Islet precursor cell (in vitro differentiated cells): ENCODE results near the gene BIN1.
A peak's percentile ranks its signal among the peaks of the same experiment; 100 is the strongest.

Source experiments
- DNase-seq: peaks from one replicate; pipeline ENCODE4 v3.0.0-alpha.2; 2018

BIN1 gene

DNA sequence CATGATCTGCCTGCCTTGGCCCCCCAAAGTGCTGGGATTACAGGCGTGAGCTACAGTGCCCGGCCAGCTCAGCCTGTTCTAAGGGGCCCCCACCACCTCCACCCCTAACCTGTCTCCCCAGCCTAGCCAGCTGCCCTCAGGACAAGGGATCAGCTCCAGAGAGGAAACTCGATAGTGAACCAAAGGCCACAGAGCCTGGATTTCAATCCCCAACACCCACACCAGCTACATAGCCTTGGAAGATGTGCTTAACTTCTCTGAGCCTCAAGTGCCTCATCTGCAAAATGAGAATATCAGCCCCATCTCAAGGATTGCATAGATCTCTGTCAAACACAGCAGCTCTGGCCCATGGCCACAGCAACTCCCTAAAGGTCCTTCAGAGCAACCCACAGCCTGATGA, 32.0 kb downstream of the BIN1 start:
- no peak for DNase-seq

DNA sequence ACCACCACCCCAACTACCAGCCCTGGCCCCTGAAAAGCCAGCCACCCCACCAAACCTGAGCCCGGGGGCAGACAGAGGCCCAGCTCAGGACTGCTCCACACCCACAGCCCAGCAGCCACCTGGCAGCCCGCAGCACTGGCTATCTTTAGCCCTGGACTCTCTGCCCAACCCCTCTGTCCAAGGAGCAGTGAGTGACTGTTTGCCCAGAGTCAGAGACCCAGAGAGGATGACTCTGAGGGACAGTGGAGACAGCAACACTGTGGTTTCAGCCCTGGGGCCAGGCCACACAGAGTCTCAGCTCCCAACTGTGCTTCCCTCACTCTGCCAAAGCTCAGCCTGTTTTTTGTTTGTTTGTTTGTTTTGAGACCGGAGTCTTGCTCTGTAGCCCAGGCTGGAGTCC, 32.6 kb downstream of the BIN1 start:
- no peak for DNase-seq

DNA sequence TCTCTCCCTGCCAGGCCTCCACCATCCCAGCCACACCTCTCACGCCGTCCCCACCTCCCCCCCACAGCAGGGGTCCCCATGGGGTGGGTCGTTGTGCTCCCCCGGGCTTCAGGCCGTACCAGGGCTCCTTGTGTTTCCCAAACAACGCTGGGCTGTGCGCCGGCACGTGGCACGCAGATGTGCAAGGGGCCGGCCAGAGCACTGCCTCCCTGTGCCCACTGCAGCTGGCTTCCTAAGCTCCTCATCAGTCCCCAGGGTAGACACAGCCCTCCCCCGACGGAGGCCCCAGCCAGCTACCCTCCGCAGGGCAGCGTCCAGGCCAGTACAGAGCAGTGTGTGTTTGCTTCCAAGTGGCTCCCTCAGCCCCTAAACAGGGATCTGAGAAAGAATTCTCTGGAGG, 34.0 kb downstream of the BIN1 start:
- DNase-seq, result no peak

DNA sequence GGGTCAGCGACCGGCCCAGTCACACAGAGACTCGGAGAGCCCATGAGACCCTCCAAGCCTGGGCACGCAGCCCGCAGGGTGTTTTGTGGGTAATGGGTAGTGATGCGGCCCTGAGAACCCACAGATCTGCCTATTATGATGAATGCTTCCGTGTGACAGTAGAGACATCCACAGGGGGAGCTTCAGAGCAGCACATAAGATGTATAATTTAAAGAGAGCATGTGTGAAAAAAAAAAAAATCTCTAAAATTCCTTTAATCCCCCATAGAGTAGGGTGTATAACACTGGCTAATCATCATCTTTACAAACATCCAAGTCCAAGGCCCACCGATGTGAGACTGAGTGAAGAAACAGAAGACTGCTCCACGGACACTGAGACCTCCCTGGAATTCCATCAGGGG, 34.6 kb downstream of the BIN1 start:
- DNase-seq, result no peak

DNA sequence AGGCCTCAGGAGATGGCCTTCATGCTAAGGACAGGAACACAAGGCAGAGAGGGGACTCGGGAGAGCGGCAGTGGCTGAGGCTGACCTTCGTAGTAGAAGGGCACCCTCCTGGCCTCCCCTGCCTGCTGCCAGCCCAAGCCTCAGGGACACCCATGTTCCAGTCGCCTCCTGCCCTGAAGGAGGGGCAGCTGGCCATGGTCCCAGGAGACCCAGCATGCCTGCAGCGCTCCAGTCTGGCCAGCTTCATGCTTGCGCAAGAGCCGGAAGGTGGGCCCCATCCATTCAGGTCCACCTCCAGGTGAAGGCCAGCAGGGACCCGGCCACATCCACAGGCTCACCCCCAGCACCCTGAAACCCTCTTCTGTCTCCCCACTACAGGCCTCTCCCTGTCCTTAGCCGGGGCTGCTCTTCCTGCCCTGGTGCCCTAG, 35.0 kb downstream of the BIN1 start:
- DNase-seq, result no peak

DNA sequence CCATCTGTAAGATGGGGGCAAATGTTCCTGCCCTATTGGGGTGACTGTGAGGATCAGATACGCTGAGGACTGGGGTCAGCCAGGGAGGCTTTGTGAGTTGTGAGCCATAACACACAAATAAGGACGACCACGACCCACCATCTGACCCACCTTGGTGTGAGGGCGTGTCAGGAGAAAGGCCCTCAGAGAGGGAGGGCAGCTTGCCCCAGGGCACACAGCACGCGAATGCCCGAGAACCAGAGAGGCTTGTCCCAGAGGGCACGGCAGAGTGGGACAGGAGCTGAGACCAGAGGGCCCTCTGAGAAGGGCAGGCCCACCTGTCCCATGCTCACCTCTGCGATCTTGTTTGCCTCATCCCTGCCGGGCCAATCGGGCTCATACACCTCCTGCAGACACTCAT, 36.7 kb downstream of the BIN1 start:
- no peak for DNase-seq

DNA sequence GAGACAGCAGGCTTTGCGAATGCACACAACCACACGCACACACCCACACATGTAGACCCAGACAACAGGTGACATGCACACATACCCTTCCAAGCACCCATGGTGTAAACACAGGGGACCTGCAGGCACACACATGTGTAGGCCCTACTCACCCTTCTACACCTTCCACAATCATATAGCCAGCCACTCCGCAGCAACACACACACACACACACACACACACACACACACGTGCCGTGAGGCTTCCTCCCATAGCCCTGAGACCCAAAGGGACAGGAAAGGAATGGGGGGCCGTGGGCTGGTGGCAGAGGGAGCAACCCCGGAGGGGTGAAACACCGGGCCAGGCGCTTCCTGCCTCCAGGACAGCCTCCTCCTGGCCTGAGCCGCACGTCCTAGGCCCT, 37.4 kb downstream of the BIN1 start:
- DNase-seq, result no peak

DNA sequence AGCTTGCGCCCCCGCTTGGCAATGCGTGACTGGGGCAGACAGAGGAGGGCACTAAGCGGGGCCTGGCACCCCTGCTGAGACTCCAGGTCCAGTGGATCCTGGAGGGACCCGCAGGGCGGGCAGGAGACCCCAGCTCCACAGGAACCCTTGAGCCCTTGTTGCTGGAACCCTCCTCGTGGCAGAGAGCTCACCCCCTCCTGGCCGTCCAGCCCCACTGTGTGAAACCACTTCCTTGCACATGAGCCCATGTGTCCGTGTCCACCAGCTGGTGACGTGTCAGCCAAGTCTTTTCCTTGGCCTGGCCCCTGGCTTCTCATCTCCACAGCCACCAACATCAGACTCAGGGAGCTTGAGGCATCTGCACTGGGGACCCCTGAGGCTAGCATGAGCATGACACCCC, 38.0 kb downstream of the BIN1 start:
- no peak for DNase-seq

DNA sequence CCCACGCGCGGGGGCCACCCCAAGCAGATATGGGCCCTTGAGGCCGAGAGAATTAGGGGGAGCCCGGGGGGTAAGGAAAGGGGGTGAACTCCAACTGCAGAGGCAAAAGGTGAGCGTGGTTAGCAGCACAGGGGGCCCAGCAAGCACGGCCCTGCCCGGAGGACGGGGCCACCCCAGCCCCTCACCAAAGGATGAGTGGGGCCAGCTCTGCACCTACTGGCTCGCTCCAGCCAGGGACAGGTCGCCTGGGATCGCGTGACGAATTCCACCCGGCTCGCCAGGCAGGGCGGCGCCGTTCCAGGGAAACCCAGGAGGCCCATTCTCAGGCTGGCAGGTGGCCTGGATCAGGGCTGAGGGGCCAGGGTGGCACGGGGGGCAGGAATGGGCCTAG, 38.6 kb downstream of the BIN1 start:
- no peak for DNase-seq

DNA sequence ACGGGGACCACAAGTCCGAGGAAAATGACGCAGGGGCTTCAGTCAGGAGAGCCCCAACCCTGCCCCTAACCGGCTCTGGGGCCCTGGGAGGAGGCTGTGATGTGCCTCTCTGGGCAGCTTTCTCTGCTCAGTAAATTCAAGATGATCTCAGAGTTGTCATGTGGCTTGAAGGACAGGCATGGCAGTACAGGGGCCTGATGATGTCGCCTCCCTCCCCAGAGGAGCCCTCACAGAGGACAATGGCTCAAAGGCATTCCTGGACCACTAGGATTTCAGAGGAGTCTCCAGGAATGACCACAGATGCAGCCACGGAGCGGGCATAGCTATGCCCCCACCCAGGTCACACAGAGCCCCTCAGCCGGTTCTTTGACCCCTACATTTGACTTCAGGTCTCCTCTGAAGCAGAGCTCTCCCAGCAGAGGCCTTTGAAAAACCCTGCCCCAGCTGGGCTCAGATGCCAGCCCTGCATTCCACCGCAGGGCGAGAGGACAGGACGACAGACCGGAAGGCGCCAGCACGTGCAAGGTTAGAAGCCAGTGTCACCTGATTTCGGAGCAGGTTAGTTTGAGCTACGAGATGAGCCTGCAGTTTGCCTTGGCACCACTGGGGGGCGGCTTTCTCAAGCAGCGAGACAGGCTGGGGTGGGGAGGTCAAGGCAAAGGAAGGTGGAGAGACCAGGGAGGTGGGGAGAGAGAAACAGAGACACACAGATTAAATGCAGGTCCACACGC, 39.2 kb downstream of the BIN1 start:
- peak; percentile 87 for DNase-seq

DNA sequence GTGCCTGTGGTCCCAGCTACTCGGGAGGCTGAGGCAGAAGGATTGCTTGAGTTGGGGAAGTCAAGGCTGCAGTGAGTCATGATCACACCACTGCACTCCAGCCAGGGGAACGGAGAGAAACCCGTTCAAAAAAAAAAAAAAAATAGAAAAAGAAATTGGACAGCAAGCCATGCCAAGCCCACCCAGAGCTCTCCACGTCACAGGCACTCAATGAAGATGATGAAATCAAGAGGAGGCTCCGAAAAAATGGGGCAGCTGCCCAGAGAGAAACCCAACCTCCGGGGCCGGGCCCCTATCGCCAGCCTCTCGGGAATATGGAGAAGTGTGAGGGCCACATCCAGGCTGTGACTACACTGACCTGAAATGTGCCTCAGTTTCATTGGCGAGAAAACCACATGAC, 40.0 kb downstream of the BIN1 start:
- DNase-seq, result no peak

DNA sequence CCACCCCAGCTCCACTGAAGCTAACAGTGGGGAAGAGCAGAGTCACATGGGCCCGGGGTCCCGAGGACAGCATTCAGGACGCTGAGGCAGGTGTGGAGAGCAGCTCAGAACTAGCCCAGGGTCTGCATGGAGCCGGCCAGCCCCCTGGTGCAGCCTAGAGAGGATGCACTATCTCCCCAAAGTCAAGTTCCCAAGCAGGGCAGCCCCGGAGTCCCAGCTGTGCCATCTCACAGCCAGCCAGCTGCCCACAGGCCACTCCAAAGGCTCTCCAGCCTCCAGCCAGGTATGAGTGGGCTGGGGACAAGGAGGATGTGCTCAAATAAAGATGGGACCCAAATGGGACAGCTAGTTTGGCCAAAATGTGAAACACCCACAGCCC, 41.0 kb downstream of the BIN1 start:
- no peak for DNase-seq

DNA sequence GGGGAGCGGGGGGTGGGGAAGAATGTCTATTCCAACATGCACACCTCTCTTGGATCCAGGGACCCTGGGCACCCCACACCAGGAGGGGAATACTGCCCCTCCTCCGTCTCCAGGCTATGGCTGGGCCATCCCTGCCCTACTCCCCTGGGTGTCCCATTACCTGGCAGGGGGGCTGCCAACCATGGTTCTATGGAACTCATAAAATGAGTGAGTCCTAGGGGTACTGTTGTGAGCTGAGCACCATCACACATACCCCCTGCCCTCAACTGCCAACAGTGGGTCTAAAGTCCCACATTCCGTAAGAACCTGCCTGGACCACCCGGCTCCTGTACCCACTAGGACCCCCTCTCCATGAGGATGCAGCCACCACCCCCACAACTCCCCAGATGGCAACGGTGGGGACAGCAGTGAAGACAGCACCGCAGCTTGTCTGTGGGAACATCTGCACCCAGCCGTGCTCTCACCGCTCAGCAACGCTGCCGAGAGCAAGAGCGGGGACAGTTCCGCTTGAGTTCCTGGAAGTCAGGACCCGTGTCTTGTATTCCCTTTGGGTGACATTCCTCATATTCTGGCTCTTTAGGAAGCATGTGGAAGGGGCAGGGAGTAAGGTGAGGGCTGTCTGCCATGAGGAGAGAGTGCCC, 41.5 kb downstream of the BIN1 start:
- no peak for DNase-seq

DNA sequence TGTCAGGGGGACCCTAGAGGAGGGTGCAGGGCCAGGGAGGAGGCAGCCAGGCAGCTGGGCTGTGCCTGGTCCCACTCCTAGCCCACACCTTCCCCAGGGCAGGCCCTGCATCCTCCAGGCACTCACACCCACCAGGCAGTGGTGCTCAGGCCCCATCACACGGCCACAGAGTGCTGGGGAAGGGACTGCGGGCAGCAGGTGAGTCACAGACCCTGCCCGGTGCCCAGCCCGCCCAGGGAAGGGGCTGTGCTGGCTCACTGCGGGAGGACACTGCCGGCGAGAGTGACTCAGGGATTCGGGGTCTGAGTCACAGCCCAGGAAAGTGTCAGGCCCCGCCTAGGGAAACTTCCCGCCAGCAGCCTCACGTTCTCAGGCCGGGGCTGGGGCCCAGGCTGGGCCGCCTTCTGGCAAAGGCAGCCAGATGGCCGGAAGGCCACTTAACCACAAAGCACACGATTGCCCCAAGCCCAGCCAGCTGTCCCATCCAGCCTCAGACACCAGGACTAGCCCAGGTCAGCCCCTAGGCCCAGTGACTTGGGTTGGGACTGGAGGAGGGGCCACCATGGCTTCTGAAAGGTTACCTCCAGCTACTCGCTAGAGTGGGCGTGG, 42.2 kb downstream of the BIN1 start:
- DNase-seq, result peak; percentile 100

DNA sequence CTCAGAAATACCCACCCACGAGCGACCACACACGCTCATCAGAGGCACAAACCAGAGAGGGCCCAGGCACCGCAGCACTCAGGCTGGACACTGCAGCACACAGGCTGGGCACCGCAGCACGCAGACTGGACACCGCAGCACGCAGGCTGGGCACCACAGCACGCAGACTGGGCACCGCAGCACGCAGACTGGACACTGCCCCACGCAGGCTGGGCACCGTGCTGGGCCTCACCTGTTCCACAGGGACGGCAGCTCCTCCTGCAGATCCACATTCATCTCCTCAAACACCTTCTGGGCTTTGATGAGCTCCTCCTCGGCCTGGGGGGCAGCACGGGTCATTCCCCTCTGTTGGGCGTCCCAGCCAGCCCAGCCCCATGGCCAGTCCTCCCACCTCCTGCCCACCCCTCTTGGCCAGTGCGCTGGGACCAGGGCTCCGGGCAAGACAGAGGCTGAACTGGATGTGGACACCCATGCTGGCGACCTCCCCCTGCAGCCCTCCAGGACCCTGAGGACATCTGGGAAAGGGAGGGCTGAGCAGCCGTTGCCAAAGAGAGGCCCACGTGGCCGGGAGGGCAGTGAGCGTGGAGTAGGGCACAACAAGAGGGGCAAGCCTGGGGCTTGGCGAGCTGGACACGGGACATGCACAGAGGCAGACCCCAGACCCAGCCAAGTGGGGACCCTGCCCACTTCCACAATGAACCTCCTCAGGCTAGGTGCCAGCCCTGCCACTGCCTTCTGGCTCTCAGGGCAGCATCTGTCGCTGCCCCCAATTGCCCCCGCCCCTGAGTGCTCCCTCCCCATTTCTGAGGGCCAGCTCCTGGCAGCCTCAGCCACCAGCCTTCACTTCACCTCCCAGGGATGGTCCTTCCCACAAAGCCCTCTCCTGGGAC, 43.0 kb downstream of the BIN1 start:
- DNase-seq, result no peak

DNA sequence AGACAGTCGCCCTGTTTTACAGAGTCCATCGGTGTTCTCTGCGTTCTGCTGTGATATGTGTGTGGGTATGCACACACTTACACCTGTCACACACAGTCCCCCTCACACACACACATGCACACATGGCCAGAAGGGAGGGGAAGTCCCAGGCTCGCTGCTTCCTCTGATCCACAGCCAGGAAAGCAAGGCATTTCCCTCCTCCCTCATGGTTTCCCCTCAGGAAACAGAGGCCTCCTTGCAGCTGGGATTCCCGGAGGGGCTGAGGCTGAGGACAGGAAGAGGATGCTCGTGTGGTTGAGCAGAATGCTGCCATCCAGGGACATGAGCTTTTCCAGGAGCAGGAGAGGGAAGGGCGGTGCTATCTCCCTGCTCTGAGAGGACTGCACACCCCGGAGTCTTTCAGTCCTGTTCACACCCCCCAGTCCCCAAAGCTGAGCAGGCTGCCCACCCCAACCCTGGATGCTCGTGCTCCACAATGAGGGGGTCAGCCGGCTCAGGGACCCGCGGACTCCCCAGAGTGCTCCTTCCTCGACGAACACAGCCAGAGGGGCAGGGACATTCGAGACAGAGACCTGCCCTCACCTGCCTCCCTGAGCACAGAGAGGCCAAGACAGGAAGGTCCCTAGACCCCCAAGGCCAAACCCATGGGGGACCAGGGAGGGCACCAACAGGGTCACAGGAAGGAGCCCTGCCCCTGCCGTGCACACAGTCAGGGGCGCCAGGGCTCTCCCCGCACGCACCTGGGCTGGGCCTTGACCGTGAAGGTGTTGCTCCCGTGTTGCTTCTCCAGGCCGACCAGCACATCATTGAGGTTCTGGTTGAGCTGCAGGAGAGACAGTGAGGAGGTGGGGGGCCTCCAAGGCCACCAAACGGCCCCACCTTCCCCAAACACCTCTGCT, 45.3 kb downstream of the BIN1 start:
- DNase-seq, result peak; percentile 72

DNA sequence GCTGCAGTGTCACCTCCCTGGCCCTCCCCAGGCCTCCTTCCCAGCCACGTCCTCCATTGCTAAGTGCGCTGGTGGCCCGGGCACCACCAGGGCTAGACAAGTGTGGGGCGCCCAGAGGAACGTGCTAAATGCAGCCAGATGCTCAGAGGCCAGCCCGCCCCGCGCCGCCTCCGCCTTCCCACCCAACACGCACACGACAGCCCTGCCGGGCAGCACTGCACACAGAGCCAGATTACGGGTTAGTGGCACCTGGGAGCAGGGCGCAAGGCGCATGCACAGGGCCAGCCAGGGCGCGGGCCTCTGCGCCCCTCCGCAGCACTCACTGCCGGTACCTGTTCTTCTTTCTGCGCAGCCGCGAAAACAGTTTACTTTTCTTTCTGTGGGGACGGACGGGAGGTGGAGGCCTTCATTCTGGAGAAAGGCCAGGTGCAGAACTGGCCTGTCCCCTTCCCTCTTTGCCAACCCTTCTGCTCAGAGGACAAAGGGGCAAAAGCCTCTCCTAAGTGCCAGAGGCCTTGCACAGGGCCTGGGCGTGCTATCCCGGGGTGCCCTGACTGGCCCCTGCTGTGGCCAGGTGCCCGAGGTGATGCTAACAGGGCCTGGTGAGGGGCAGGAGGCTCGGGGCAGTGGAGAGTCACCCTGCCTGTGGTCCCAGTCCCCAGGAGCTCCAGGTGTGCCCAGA, 46.5 kb downstream of the BIN1 start:
- no peak for DNase-seq

DNA sequence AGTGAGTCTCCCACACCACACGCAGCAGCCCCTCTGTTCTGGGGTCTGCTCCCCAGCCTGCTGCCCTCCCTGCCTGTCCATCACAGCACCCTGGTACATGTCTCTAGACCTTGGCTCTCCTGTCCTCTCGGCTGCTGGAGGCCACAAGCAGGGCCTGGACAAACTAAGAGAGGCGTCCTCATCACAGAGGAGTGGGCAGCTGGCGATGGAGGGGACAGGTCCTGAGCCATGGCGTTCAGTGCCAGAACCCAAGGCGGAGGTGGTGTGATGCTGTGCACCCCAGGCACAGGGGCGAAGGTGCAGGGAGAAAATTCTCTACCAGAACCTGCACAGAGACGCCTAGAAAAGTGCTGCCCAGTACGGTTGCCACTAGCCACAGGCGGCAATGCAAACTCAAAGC, 47.4 kb downstream of the BIN1 start:
- DNase-seq, result no peak

DNA sequence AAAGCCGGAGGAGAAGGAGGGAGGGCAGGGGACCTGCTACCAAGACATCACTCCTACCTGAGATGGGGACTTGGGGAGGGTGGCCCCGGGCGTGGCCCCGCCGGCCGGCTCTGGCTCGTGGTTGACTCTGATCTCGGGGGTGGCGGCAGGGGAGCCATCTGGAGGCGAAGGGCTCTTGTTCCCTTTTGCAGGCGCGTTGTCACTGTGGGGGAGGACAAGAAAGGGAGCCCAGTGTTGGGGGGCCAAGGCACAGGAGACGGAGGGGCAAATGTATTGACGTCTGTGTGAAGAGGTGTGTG, 48.1 kb downstream of the BIN1 start:
- no peak for DNase-seq

DNA sequence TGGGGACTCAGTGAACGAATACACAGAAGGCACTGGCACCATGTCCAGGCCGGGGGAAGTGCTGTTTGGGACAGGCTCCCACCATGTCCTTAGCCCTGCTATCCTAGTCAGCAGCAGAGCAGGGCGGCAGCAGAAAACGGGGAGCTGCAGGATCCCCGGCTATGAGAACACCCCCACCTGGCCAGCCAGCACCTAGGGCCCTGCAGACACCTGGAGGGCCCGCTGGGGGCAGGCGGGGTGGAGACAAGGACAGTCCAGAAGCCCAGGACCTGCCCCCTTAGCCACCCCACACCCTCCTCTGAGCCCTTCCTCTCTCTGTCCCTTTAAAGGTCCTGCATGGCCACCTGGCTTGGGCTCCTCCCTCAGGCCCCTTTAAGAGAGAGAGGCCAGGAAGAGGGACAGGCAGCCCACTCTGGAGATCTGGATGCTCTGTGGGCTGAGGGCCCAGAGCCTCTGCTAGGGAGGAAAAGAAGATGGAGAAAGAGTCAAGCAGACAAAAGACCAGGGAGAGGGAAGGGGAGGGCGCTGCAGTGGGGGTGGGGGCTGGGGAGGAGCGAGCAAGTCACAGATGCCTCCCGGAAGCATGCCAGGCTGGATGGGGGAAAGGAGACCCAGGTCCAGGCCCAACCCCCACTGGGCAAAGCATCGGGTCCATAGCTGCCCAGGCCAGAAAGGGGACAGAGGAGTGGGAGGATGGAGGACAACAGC, 48.6 kb downstream of the BIN1 start:
- DNase-seq, result no peak
